Smooth muscle cell (in vitro differentiated cells): ENCODE results near the gene BLNK. TPM values are rescaled to one million over a fixed set of nuclear protein-coding genes. Genes with fewer than 3 reads are reported as not detected.

ENCODE experiments used
- DNase-seq: peaks from one replicate; lab custom pipeline; 2025; ENCODE audit not compliant: unreplicated experiment; lab: John Stamatoyannopoulos, UW
- H2AFZ ChIP-seq: fragments of 200-600 bp; sonication (generic); 2 replicates; pipeline ENCODE4 v1.6.0; 2016; ENCODE audit warnings: antibody characterized with exemption, low read depth, mild to moderate bottlenecking
- H3F3A ChIP-seq: fragments of 200-600 bp; sonication (generic); 2 replicates; pipeline ENCODE4 v1.6.0; 2017; ENCODE audit warnings: antibody characterized with exemption, low read depth
- H3K27ac ChIP-seq: fragments of 200-600 bp; sonication (generic); 2 replicates; pipeline ENCODE4 v1.5.1; 2016; ENCODE audit warnings: low read depth, mild to moderate bottlenecking
- H3K27me3 ChIP-seq: fragments of 200-600 bp; sonication (generic); 2 replicates; pipeline ENCODE4 v1.6.1; 2016; ENCODE audit warnings: low read depth, mild to moderate bottlenecking
- H3K36me3 ChIP-seq: fragments of 200-600 bp; sonication (generic); 2 replicates; pipeline ENCODE4 v1.5.1; 2016; ENCODE audit warnings: low read depth
- H3K4me1 ChIP-seq: fragments of 200-600 bp; sonication (generic); 2 replicates; pipeline ENCODE4 v1.5.1; 2016; ENCODE audit warnings: low read depth
- H3K4me2 ChIP-seq: fragments of 200-600 bp; sonication (generic); 2 replicates; pipeline ENCODE4 v1.6.0; 2016; ENCODE audit warnings: mild to moderate bottlenecking
- H3K4me3 ChIP-seq: fragments of 200-600 bp; sonication (generic); 2 replicates; pipeline ENCODE4 v1.5.1; 2016; ENCODE audit warnings: mild to moderate bottlenecking
- H3K79me2 ChIP-seq: fragments of 200-600 bp; sonication (generic); 2 replicates; pipeline ENCODE4 v1.6.0; 2016; ENCODE audit warnings: low read depth, mild to moderate bottlenecking
- H3K9ac ChIP-seq: fragments of 200-600 bp; sonication (generic); 2 replicates; pipeline ENCODE4 v1.6.0; 2016; ENCODE audit warnings: low read depth
- H3K9me3 ChIP-seq: fragments of 200-600 bp; sonication (generic); replicated peaks from 2 replicates; pipeline ENCODE4 v1.5.1; 2016; ENCODE audit warnings: low read depth
- H4K20me1 ChIP-seq: fragments of 200-600 bp; sonication (generic); 2 replicates; pipeline ENCODE4 v1.6.0; 2016; ENCODE audit warnings: low read depth
- WGBS: methylation state at CpG from one replicate; pipeline ENCODE4 v1.1.7; 2016; ENCODE audit warnings: low lambda C conversion rate; 5-methylcytosine and 5-hydroxymethylcytosine counted together
- polyA plus RNA-seq: library from polyadenylated mRNA; unstranded; fragments of >200 nt; fragmentation: Nextera tagmentation; extraction: Ambion mirVana; gene quantifications from 2 replicates; pipeline ENCODE4 v1.2.1, GENCODE V29; 2016
- total RNA-seq: library from RNA; depleted of rRNA; stranded (reverse); fragments of >200 nt; gene quantifications from 2 replicates; pipeline ENCODE4 v1.2.3, GENCODE V29; 2014
- TF ChIP-seq, protein P1 (sequence below): fragments of 200-600 bp; sonication (generic); IDR thresholded peaks from 2 replicates; pipeline ENCODE4 v1.5.1; 2017; ENCODE audit warnings: borderline replicate concordance, mild to moderate bottlenecking, antibody characterized with exemption; ENCODE audit not compliant: insufficient read depth, poor library complexity, severe bottlenecking

BLNK gene
- total and polyA plus RNA-seq, 2 experiments from 2014 or later, result 1.3 to 6.1 TPM

DNA sequence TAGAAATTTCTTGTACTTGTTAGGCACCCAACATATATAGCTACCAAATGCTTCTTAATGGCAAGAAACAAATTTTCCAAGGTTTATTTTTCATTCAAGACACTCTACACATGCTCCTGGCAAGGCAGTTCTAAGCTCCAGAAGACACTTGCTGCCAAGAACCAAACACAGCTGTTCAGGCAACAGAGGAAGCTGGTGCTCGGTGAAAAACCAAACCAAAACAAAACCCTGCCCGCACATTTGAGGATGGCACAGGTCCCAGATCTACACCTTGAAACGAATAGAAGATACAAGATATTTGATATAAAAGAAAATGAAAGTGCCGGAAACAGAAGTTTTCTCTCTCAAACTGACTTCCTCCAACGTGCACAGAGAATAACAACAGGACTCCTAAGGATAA lies 28.0 kb upstream of the BLNK start:
- Histone ChIP-seq H3K9ac (no peak overlapping the region), H3K4me3 (no peak overlapping the region), H3K27ac (no peak overlapping the region), H3K4me1 (no peaks in the 10 kb centered on the region), H3K79me2 (no peaks in the 10 kb centered on the region), H3K9me3 (no peaks in the 10 kb centered on the region), H3K4me2 (no peak overlapping the region), H3K36me3 (no peaks in the 10 kb centered on the region), H2AFZ (no peak overlapping the region), H4K20me1 (no peaks in the 10 kb centered on the region), H3K27me3 (peaks cover 7% of the 10 kb centered on the region), H3F3A (no peaks in the 10 kb centered on the region)
- WGBS, result 84% methylated on average over 5 of the region's 5 CpGs
- DNase-seq, result no peak
- TF ChIP-seq, protein P1, sequence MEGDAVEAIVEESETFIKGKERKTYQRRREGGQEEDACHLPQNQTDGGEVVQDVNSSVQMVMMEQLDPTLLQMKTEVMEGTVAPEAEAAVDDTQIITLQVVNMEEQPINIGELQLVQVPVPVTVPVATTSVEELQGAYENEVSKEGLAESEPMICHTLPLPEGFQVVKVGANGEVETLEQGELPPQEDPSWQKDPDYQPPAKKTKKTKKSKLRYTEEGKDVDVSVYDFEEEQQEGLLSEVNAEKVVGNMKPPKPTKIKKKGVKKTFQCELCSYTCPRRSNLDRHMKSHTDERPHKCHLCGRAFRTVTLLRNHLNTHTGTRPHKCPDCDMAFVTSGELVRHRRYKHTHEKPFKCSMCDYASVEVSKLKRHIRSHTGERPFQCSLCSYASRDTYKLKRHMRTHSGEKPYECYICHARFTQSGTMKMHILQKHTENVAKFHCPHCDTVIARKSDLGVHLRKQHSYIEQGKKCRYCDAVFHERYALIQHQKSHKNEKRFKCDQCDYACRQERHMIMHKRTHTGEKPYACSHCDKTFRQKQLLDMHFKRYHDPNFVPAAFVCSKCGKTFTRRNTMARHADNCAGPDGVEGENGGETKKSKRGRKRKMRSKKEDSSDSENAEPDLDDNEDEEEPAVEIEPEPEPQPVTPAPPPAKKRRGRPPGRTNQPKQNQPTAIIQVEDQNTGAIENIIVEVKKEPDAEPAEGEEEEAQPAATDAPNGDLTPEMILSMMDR, result no peak

DNA sequence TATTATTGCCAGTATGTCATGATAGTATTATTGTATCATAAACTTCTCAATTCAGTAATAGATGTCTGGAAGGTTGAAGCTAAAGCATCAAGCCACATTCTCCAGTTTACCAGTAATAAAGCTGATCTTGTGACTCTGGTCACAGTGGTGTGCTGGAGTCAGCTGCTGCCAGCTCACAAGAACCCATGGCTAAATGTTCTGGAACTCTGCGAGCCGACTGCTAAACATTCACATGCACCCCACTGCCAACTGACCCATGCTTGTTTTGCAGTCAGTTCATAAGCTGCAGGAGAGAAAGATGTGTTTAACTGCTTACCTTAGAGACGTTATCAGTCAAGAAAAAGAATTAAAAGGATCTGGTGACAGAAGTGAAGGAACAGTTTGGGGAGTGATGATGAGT lies 27.0 kb upstream of the BLNK start:
- Histone ChIP-seq H3K36me3 (no peaks in the 10 kb centered on the region), H3K79me2 (no peaks in the 10 kb centered on the region), H3K4me3 (no peak overlapping the region), H2AFZ (no peak overlapping the region), H3F3A (no peaks in the 10 kb centered on the region), H3K4me1 (no peaks in the 10 kb centered on the region), H4K20me1 (no peaks in the 10 kb centered on the region), H3K27me3 (peaks cover 7% of the 10 kb centered on the region), H3K27ac (no peak overlapping the region), H3K9me3 (no peaks in the 10 kb centered on the region), H3K9ac (no peak overlapping the region), H3K4me2 (no peak overlapping the region)
- 91% methylated on average over 3 of the region's 3 CpGs for WGBS
- TF ChIP-seq, protein P1, result no peak
- no peak for DNase-seq

DNA sequence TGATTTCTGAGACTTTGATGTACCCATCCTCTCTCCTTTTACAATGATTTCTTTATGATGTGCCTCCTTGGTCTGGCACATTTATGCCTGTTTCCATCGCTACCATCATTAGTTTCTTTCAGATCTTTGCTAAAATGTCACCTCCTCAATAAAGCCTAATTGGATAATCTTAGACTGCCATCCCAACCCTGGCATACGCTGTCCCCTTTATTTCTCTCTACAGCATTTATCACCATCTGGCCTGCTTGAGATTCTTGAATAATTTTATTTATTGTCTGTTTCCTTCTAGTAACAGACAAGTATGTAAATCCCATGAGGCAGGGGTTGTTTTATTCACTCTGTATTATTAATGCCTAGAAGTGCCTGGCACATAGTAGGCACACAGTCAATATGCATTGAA lies 26.1 kb upstream of the BLNK start:
- WGBS, result 90% methylated on average over 2 of the region's 2 CpGs
- Histone ChIP-seq H3F3A (no peaks in the 10 kb centered on the region), H3K9me3 (no peaks in the 10 kb centered on the region), H3K4me3 (no peak overlapping the region), H3K79me2 (no peaks in the 10 kb centered on the region), H3K27me3 (peaks cover 7% of the 10 kb centered on the region), H4K20me1 (no peaks in the 10 kb centered on the region), H3K36me3 (no peaks in the 10 kb centered on the region), H3K27ac (no peak overlapping the region), H3K9ac (no peak overlapping the region), H3K4me2 (no peak overlapping the region), H3K4me1 (no peaks in the 10 kb centered on the region), H2AFZ (no peak overlapping the region)
- TF ChIP-seq, protein P1, result no peak
- no peak for DNase-seq

DNA sequence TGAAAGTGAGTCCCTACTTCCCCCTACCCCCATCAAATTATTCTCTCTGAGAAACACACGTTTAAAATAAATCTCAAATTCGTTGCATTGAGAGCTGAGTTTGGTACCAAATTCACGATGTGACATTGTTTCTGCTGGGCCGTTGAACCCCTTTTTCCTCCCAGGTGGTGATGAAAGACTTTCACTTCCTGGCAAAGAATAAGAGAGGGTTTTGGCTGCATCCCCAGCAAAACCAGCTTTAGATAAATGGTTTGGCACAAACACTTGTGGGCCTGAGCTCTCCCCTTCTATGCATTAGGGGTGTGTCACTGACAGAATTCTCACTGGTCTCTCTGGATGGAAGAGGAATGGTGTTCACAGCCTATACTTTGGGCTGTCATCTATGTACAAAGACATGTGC lies 24.1 kb upstream of the BLNK start:
- no peak overlapping the region for H3K9ac ChIP-seq
- peaks cover 7% of the 10 kb centered on the region for H3K27me3 ChIP-seq
- H4K20me1 ChIP-seq, result no peaks in the 10 kb centered on the region
- H3K4me1 ChIP-seq, result no peaks in the 10 kb centered on the region
- H3K4me2 ChIP-seq, result no peak overlapping the region
- no peaks in the 10 kb centered on the region for H3F3A ChIP-seq
- H3K4me3 ChIP-seq, result no peak overlapping the region
- H3K27ac ChIP-seq, result no peak overlapping the region
- WGBS, result 83% methylated on average over 4 of the region's 4 CpGs
- no peak for DNase-seq
- H3K79me2 ChIP-seq, result no peaks in the 10 kb centered on the region
- H3K36me3 ChIP-seq, result no peaks in the 10 kb centered on the region
- H2AFZ ChIP-seq, result no peak overlapping the region
- TF ChIP-seq, protein P1, result no peak
- no peaks in the 10 kb centered on the region for H3K9me3 ChIP-seq
